Erythroblast (primary cell): Measurements from ENCODE around the gene ZNRF1.

Source experiments
- GATA1 ChIP-seq: IDR thresholded peaks from 2 replicates; pipeline ENCODE4 v1.6.1; 2011; ENCODE audit warnings: low read depth, mild to moderate bottlenecking, control low read depth, low read length, moderate library complexity
- POLR2A ChIP-seq: IDR thresholded peaks from 2 replicates; pipeline ENCODE4 v1.6.1; 2011; ENCODE audit warnings: mild to moderate bottlenecking, low read length

- TF ChIP-seq POLR2A (no peak), GATA1 (no peak)
Measured at GRCh38 chr16:75085556-75085955, 86.7 kb downstream of the ZNRF1 start.
